Dermis microvascular lymphatic vessel endothelial cell (primary cell): Measurements from ENCODE around the gene GLG1. TPM values are rescaled to one million over a fixed set of nuclear protein-coding genes. Genes with fewer than 3 reads are reported as not detected.
"Not testable (repeated sequence)": the region's sequence is repeated elsewhere in the genome, so short reads cannot be mapped to it uniquely, and the experiment has no call there.

Experiments used
- DNase-seq, 2 donors: peaks; one replicate each; pipeline versions ENCODE4 v3.0.0 to v3.0.0-alpha.2; 2010; ENCODE audit warnings: low read depth in 2 of 2
- total RNA-seq: library from RNA; depleted of rRNA; stranded (reverse); fragments of >200 nt; gene quantifications from 2 replicates; pipeline ENCODE4 v1.2.1, GENCODE V29; 2014

Gene GLG1
- total RNA-seq, 1 donor from 2014 or later: 66.8 TPM

DNA sequence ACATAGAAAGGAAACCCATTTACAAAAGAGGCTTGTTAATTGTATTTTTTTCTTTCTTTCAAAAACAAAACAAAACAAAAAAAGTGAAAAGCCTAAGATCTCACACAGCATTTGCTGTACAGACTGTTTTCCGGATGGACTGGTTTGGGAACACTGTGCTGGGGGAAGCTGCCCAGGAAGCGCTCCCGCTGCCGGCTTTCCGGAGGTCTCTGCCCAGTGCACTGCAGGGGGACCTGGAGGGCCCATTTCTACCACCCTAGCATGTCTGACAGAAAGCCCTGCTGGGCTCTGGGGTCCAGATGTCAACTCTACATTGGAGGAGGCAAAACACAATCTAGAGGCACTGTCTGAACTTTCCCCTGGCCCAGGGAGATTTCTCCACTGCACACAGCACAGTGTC, 159.3 kb downstream of the GLG1 start:
- peak; percentile 42 to 79 for DNase-seq

- DNase-seq: no peak
Observed at GRCh38 chr16:74446866-74447265, 160.0 kb downstream of the GLG1 start.

DNA sequence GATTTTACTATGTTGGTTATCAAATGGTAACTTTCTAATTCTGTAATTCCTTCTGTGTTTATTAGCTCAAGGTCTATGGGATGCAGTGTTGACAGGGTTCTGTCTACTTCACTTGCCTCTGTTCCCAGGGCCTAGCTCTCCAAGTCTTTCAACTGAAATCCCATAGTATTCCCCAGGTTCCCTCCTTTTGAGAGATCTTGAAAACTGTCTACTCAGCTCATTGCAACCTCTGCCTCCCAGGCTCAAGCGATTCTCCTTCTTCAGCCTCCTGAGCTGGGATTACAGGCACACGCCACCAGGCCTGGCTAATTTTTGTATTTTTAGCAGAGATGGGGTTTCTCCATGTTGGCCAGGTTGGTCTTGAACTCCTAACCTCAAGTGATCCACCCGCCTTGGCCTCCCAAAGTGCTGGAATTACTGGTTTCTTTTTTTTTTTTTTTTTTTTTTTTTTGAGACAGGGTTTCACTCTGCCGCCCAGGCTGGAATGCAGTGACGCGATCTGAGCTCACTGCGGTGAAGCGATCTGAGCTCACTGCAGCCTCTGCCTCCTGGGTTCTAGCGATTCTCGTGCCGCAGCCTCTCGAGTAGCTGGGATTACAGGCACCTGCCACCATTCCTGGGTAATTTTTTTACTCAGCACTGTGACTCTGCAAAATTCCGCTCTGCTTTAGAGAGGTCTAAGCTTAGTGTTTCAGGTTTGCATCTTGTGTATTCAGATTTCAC, 163.1 kb downstream of the GLG1 start:
- not testable (repeated sequence) for DNase-seq

GRCh38 chr16:74439685-74440084, 167.2 kb downstream of the GLG1 start:
- no peak for DNase-seq

GRCh38 chr16:74438492-74438979, 168.4 kb downstream of the GLG1 start:
- DNase-seq: peak in 1 of 2 donors; percentile 41

- no peak for DNase-seq
Observed at GRCh38 chr16:74431516-74431915, 175.4 kb downstream of the GLG1 start.

- peak; percentile 16 to 37 for DNase-seq
Observed at GRCh38 chr16:74430036-74430712, 176.7 kb downstream of the GLG1 start.

- DNase-seq: not testable (repeated sequence)
Observed at GRCh38 chr16:74428493-74428892, 178.4 kb downstream of the GLG1 start.

DNA sequence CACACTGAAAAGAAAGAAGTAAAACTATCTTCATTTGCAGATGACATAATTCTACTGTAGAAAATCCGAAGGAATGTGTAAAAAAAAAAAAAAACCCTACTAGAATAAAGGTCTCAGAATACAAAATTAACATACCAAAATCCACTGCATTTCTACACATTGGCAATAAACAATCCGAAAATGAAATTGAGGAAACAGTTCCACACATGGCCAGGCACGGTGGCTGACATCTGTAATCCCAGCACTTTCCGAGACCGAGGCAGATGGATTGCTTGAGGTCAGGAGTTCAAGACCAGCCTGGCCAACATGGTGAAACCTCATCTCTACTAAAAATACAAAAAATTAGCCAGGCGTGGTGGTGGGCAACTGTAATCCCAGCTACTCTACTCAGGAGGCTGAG, 181.2 kb downstream of the GLG1 start:
- not testable (repeated sequence) for DNase-seq

DNA sequence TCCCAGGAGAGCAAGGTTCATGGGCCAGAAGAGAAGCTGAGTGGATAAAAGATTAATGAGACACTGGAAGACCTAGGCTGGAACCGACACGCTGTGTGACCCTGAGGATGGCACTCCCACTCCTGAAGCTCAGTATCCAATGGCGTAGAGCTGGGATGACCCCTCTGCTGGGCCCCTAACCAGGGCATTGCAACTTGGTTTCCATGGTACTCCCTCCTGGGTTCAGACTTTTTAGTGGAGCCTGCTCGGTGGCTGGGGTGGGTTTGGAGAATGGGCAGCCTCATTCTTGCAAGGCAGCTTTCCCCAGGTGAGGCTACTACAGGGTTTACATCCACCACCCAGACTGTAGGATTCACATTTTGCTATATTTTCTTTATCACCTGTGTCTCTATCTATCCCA, 183.2 kb downstream of the GLG1 start:
- DNase-seq: not testable (repeated sequence)

- not testable (repeated sequence) for DNase-seq
Observed at GRCh38 chr16:74422086-74422485, 184.8 kb downstream of the GLG1 start.

DNA sequence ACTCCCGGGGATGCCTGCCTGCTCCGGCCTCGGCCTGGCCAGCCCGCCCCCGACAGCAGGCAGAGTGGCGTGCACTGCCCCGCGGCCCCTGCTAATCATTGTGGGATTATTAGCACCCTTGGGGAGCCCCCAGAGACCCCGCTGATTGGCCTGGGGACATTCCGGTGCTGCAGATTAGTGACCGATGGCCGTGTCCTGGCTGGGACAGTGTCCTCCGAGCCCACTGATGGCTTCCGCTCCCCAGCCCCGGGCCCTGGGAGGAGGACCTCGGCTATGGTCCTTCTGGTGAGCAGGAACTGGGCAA, 185.5 kb downstream of the GLG1 start:
- DNase-seq: not testable (repeated sequence)

DNA sequence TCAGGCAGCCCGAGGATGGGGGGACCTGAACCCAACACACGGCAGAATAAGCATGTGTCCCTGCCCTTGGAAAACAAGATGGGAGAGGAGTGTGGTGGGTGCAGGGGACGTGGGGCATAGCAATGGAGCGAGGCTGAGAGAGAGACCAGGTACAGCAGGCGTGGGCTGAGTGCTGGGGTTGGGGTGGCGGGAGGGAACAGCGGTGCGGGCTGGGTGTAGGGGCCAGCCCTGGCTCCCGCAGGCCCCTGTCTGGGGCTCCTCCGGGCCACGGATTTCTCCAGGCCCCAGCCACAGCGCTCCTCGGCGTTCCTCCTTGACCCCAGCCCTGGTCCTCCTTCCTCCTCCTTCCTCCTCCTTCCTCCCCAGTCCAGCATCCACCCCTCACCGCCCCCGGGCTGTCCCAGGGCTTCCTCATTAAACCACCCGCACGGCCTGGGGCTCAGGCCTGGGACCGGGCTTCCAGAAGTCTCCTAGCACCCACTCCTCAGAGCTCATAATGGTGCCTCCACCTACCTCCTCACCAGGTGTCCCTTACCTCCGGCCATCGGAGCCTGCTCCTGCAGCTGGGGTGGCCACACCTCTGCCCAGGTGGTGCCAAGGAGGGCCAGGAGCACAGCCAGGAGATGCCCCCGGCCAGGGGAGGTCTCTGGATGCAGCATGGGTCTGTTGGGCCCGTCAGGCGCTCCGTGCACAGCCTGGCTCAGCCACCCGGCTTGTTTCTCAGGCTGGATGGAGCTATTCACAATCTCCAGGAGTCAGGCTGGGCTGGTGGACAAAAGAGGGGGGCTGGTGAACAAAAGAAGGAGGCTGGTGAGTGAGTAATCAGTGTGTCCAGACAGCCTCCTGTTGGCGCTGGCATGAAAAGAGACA, 186.1 kb downstream of the GLG1 start, which contains the start of gene CLEC18B:
CLEC18B (minus strand) TSS at position 867 of the 870 bp plus-strand sequence; CDS start at position 659, 208 bp downstream.
- DNase-seq: not testable (repeated sequence)

DNA sequence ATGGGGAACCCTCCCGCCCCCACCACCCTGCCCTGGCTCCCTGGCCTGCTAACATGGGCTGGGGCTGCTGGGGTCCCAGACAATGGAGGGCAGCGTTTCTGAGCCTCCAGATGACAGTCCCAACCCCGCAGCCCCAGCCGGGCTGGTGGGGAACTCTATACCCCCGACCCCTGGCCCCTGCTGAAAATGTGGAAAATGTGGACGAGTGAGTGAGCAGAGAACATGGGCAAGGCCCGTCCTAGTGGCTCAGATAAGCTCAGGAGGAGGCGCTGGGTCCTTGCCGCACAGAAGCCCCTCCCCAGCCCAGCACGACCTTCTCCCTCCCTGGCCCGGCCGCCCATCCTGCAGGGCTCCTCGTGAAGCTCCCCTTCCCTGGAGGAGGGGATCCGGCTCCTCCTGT, 187.1 kb downstream of the GLG1 start:
- DNase-seq: not testable (repeated sequence)

DNA sequence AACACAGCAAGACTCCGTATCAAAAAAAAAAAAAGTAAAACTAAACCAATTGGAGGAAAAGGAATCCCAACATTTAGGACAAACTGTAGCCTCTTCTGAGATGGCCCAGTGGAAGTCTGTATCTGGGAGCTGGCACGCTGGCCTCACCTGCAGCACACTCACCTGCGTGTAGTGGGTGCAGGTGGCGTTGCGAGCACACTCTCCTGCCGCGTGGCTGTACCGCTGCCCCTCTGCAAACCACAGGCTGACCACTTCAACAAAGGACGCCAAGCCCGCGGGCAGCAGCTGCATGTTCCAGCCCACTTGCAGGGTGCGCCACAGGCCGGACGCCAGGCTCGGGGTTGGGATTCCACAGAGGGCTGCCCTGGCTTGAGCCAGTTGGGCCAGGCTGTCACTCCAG, 189.0 kb downstream of the GLG1 start:
- DNase-seq: not testable (repeated sequence)

DNA sequence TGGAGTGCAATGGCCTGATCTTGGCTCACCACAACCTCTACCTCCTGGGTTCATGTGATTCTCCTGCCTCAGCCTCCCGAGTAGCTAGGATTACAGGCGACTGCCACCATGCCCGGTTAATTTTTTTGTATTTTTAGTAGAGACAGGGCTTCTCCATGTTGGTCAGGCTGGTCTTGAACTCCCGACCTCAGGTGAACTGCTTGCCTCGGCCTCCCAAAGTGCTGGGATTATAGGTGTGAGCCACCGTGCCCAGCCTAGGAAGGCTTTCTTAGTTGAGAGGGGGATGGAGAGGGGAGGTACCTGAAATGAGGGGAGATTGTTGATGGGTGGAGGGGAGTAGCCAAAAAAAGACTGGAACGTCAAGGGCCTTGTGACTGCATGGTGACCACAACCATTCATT, 193.0 kb downstream of the GLG1 start:
- DNase-seq: not testable (repeated sequence)

GRCh38 chr16:74413485-74413884, 193.4 kb downstream of the GLG1 start:
- DNase-seq: not testable (repeated sequence)

- not testable (repeated sequence) for DNase-seq
Observed at GRCh38 chr16:74412775-74413390, 194.0 kb downstream of the GLG1 start.

DNA sequence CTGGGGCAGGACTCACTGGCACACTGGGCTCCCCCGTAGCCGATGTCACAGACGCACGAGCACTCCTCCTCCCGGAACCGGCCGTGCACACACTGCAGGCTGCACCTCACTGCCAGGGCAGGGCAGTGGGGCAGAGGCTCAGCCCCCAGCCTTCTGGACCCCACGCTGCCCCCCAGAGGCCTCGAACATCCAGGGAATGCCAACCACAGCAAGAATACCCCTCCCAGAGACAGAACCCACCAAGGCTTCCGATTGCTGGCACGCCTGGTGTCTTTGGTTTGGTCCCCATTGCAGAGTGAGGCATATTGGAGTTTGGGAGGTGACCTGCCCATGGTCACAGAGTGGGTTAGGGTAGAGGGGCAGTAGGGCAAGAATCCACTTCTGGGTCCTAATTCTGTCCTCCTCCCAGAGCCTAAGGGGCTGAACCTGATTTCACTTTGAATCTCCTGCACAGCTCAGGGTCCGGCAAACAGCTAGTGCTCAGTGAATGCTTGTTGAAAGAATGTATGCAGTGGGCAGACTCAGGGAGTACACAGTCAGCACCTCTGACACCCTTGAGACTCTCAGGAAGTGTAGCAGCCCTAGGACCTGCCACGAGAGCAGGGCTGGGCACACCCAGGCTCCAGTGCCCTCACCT, 194.7 kb downstream of the GLG1 start:
- DNase-seq: not testable (repeated sequence)

GRCh38 chr16:74410981-74411380, 195.9 kb downstream of the GLG1 start:
- not testable (repeated sequence) for DNase-seq
